ENCODE data around the gene CTNNA2.

GRCh38 chr2:79789811-79790210 lies 277.0 kb downstream of the CTNNA2 start:
- no peak for TF ChIP-seq POLR2A (IDR thresholded peaks at IDR 0.05)
- TF ChIP-seq, protein P1, sequence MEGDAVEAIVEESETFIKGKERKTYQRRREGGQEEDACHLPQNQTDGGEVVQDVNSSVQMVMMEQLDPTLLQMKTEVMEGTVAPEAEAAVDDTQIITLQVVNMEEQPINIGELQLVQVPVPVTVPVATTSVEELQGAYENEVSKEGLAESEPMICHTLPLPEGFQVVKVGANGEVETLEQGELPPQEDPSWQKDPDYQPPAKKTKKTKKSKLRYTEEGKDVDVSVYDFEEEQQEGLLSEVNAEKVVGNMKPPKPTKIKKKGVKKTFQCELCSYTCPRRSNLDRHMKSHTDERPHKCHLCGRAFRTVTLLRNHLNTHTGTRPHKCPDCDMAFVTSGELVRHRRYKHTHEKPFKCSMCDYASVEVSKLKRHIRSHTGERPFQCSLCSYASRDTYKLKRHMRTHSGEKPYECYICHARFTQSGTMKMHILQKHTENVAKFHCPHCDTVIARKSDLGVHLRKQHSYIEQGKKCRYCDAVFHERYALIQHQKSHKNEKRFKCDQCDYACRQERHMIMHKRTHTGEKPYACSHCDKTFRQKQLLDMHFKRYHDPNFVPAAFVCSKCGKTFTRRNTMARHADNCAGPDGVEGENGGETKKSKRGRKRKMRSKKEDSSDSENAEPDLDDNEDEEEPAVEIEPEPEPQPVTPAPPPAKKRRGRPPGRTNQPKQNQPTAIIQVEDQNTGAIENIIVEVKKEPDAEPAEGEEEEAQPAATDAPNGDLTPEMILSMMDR (IDR thresholded peaks at IDR 0.05), result no peak
